ENCODE measurements around the gene USF1.

USF1 gene, protein sequence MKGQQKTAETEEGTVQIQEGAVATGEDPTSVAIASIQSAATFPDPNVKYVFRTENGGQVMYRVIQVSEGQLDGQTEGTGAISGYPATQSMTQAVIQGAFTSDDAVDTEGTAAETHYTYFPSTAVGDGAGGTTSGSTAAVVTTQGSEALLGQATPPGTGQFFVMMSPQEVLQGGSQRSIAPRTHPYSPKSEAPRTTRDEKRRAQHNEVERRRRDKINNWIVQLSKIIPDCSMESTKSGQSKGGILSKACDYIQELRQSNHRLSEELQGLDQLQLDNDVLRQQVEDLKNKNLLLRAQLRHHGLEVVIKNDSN

GRCh38 chr1:161045736-161046604 lies at the start of gene USF1:
Gene USF1 (minus strand): TSS chr1:161045977. CDS start chr1:161043275, 2,702 bp downstream.
- DNase-seq, result peak; percentile 95 to 96

DNA sequence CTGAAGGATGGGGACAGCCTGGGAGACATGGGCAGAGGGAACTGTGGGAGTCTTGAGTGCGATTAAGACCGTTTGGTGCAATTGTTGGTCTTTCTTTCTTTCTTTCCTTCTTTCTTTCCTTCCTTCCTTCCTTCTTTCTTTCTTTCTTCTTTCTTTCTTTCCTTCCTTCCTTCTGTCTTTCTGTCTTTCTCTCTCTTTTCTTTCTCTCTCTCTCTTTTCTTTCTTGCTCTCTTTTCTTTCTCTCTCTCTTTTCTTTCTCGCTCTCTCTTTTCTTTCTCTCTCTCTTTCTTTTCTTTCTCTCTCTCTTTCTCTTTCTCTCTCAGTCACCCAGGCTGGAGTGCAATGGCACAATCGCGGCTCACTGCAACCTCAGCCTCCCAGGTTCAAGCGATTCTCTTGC lies 49.5 kb upstream of the USF1 start:
- no peak for DNase-seq

- DNase-seq, result no peak
These were observed 48.7 kb upstream of the USF1 start for GRCh38 chr1:161094481-161094880.

- no peak for DNase-seq
These were observed 46.8 kb upstream of the USF1 start for GRCh38 chr1:161092621-161093028.

- DNase-seq, result no peak
These were observed 46.2 kb upstream of the USF1 start for GRCh38 chr1:161091796-161092507.

GRCh38 chr1:161091093-161091492 lies 45.3 kb upstream of the USF1 start:
- no peak for DNase-seq

DNA sequence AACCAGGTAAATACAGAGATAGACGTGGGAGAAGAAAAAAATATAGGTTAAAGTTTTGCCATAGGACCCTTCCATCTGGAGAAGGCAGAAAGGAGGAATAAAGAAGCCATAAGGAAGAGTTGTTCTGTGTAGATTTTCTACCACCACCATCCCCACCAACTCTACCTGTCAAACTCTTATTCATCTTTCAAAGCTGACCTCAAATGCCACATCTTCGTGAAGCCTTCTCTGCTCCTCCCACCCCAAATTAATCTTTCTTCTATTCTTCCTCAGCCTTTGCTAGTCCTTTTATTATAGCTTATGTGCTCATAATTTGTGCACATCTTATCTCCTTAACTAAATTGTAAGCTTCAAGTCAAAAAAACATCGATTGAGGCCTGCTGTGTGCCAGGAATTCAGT lies 44.8 kb upstream of the USF1 start:
- no peak for DNase-seq

GRCh38 chr1:161089938-161090337 lies 44.2 kb upstream of the USF1 start:
- DNase-seq, result no peak

DNA sequence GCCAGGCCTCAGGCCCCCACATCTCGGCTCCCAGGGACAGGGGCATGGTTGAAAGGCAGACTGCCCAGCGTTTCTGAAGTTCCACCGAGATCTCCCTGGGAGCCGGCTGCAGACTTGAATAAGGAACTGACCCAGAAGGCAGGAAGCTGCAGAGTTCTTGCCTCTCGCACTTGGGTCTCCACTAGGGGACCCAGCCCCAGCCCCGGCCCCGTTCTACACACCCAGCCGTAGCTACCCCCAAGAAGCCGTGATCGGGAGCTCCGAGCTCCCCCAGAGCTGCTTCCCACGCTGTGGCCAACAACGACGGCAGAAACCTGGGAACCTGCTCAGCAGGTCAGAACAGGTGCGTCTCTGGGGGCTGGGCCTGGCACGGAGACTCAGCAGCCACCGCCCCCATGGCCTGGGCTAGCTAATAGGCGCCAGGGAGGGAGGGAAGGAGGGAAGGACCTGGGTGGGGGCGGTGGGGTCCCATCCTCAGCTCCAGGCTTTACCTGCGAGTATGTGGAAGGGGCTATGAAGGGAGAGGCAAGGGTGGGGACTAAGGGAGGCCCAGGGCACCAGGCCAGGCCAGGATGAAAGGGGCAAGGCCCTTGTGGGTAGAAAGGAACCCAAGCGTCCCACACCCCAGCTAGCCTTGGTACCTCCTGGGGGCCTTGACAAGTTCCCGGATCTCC lies 43.6 kb upstream of the USF1 start, which contains the start of gene NECTIN4:
TSS of gene NECTIN4 (minus strand) at position 308 of the 674 bp plus-strand sequence. CDS start at position 46, 262 bp downstream.
- DNase-seq, result no peak

- no peak for DNase-seq
These were observed 42.9 kb upstream of the USF1 start for GRCh38 chr1:161088587-161089110.

- DNase-seq, result no peak
These were observed 40.7 kb upstream of the USF1 start for GRCh38 chr1:161086457-161086856.

- DNase-seq, result no peak
These were observed 39.4 kb upstream of the USF1 start for GRCh38 chr1:161085165-161085564.

DNA sequence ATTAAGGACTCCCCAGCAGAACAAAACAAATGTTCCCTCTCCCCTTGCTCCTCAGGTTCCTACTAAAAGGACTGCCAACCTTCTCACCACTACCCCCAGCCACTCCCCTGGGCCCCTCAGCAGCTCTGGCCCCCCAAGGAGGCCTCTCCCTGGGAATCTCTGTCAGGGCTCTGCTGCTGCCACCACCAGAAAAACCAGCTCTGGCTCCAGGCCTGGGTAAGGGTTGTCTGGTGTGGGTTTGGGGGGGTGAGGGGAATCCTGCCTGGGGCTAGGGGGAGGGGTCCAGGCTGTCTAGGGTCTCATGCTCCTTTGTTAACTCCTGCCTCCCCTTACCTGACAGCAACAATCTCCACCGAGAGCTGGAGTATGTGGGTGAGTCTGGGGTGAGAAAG lies 38.8 kb upstream of the USF1 start:
- no peak for DNase-seq

DNA sequence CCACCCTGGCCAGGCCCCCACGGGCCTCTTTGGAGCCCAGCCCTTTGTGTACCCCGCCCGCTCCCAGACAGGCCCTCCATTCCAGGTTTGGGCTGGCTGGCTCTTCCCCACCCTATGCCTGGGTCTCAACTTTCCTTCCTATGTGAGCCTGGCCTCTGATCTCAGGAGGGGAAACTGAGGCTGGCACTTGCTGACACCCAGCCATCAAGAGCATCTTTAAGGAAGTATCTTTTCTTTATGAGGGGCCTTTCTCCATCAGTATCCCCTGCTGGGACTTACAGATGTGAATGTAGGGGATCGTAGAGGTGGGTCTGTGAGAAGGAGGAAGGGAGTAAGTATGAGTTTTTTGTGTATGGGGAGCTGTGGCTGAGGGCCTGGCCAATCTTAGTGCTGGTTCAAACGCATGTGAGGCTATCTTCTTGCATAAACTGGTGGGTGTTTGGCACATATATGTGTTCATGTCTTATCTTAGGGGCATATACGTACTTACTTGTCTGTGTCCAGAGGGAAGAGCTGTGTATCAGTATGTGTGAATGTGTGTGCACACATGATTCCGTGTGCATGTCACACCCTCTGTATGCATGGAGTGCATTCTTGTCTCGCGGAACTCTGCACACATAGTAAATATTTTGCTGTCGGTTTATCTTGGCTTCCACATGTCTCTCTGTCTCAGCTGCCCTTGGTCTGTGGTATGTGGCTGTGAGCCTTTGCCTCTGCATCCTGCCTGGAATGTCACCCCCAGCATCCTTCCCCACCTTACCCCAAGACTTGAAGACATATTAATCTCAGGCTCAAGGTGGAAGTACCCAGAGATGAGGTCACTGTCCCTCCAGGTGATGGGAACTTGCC lies 38.2 kb upstream of the USF1 start:
- no peak for DNase-seq

DNA sequence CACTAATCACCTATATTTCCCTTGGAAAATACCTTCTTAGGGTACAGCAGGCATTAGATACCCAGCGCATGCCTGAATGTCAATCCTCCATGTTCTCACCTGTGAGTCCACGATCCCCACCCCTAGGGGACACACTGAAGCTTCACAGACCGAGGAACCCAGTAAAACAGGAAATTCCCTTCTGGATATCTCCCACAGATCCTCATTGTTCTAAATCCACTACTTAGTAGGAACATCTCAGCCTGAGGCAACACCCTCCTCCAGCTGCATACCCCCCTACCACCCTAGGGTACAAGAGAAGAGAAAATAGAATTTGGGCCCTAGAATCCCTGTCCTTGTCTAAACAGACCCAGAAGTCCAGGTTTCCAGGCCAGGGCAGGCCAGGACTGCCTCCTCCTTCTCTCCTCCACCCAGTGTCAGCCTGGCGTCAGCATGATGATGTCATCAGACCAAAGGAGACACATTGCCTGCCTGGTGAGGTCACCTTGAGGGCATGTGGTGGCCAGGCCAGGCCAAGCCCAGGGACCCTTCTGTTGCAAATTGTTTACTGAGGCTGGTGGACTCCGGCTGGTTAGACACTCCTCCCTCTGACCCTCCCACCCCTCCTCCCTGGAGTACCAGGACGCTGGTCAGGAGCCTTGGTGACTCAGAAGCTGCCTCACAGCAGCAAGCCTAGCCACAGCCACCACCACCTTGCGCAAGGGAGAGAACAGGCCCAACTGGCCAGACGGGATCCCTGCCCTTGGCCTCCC lies 37.4 kb upstream of the USF1 start:
- DNase-seq, result peak in 1 of 2 experiments; percentile 6

GRCh38 chr1:161082483-161082882 lies 36.7 kb upstream of the USF1 start:
- no peak for DNase-seq

DNA sequence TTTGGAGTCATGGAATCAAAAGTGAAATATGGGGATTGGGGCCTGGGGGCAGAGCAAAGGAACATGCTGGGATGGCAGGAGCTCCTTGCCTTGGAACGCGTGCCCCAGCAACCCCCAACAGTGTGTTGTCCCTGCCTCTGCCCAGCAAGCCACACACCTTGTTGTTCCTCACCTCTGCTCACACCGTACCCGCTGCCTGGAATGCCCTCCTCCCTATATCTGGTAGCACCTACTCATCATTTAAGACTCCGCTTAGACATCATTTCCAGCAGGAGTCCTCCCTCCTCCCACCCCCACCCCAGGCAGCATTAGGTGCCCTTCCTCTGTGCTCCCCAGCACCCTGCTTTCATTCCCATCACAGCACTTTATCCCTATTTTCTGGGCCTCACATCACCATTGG lies 35.7 kb upstream of the USF1 start:
- no peak for DNase-seq

GRCh38 chr1:161080441-161081405 lies 34.9 kb upstream of the USF1 start:
- DNase-seq, result no peak

DNA sequence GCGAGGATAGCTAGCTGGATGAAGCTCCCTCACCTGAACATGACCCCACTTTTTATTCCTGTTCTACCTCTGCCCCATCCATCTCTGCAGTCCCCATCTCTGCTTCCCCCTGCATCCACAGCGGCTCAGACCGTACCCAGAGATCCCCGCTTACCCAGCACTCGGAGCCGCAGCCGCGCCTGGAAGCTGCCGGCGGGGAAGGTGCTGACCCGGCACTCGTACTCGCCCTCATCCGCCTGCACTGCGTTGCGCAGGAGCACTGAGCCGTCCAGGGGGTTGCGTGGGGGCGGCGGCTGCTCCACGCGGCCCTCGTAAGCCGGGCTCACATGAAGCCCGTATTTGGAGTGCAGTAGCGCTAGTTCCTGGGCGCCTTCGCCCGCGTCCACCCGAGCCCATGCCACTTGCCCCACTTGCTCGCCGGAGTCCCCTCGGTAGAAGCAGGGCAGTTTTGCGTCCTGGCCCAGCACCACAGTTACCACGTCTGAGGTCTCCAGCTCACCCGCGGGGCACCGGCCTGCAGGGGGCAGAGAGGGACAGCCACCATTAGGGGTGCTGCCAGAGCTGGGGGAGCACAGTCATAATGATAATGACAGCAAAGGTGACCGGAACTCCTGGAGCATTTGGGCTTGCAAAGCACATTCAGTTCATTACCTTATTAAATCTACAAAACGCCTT lies 33.8 kb upstream of the USF1 start:
- DNase-seq, result no peak
